ENCODE measurements around the gene GRAMD1B.

Gene GRAMD1B

DNA sequence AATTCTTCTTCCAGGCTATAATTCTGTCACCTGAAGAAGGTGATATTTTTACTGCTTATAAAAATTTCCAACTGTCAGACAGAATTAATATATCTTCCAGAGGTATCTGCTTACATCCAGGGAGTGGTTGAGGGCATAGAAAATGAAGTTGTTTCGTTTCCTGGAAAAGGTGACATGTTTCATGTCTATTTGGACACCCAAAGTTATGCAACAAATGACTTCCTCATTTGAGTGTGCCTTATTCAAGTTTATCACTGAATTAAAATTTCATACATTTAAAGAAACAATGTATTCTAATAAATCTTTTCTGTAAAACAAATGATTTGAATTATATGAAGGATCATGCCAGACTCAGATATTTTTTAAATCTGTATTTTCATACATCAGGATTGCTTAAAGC lies 8.5 kb upstream of the GRAMD1B start:
- DNase-seq, result no peak
- H3K23ac ChIP-seq (ENCODE audit: low read length), result no peak overlapping the region
- H3K9ac ChIP-seq (ENCODE audit: low read length), result no peak overlapping the region
- H3K79me2 ChIP-seq (ENCODE audit: control insufficient read depth, insufficient read depth, low read length, poor library complexity), result no peaks in the 10 kb centered on the region
- H4K8ac ChIP-seq (ENCODE audit: low read depth, low read length), result no peak overlapping the region
- no peak overlapping the region for H3K4me2 ChIP-seq (ENCODE audit: low read length)
- H3K9me3 ChIP-seq (ENCODE audit: insufficient read depth, low read depth, low read length), result no peaks in the 10 kb centered on the region
- H3K27me3 ChIP-seq (ENCODE audit: insufficient read depth, low read length), result peaks cover 4% of the 10 kb centered on the region
- H2AFZ ChIP-seq (ENCODE audit: insufficient read depth, low read length, poor library complexity), result no peak overlapping the region
- H3K36me3 ChIP-seq (ENCODE audit: control insufficient read depth in 1 of 2, insufficient read depth in 2 of 2, low read length in 2 of 2), result no peaks in the 10 kb centered on the region
- no peak overlapping the region for H2BK120ac ChIP-seq (ENCODE audit: insufficient read depth, low read length, poor library complexity)
- H3K14ac ChIP-seq (ENCODE audit: low read length), result no peak overlapping the region
- H3K79me1 ChIP-seq (ENCODE audit: low read length), result no peaks in the 10 kb centered on the region
- H2BK5ac ChIP-seq (ENCODE audit: low read depth, low read length, poor library complexity), result no peak overlapping the region
- H2BK12ac ChIP-seq (ENCODE audit: low read length), result no peak overlapping the region
- H4K91ac ChIP-seq (ENCODE audit: low read depth, low read length), result no peak overlapping the region
- no peak overlapping the region for H3K4me3 ChIP-seq (ENCODE audit: low read depth, low read length)
- WGBS (ENCODE audit: extremely low coverage, insufficient coverage, insufficient read length), result no CpG with 5 or more reads among the region's 1 CpG
- no peak overlapping the region for H3K18ac ChIP-seq (ENCODE audit: low read length)
- no peak overlapping the region for H3K4ac ChIP-seq (ENCODE audit: low read depth, low read length)
- H4K12ac ChIP-seq (ENCODE audit: low read depth, low read length), result no peak overlapping the region
- H3K4me1 ChIP-seq (ENCODE audit: control insufficient read depth in 1 of 2, insufficient read depth in 2 of 2, low read length in 2 of 2), result no peaks in the 10 kb centered on the region
- no peak overlapping the region for H2AK5ac ChIP-seq (ENCODE audit: low read length)
- no peak overlapping the region for H3K27ac ChIP-seq (ENCODE audit: low read depth, low read length)

GRCh38 chr11:123425367-123425766 lies 4.7 kb upstream of the GRAMD1B start:
- H2BK120ac ChIP-seq (ENCODE audit: insufficient read depth, low read length, poor library complexity), result no peak overlapping the region

GRCh38 chr11:123426789-123427188 lies 3.3 kb upstream of the GRAMD1B start:
- H3K4me3 ChIP-seq (ENCODE audit: low read depth, low read length), result no peak overlapping the region
- WGBS (ENCODE audit: extremely low coverage, insufficient coverage, insufficient read length), result no CpG with 5 or more reads among the region's 5 CpGs

More at GRCh38 chr11:123425367-123425766, 4.7 kb upstream of the GRAMD1B start:
- H4K91ac ChIP-seq (ENCODE audit: low read depth, low read length), result no peak overlapping the region
- H3K18ac ChIP-seq (ENCODE audit: low read length), result no peak overlapping the region
- peaks cover 4% of the 10 kb centered on the region for H3K27me3 ChIP-seq (ENCODE audit: insufficient read depth, low read length)
- no peak overlapping the region for H3K4me3 ChIP-seq (ENCODE audit: low read depth, low read length)
- H2AK5ac ChIP-seq (ENCODE audit: low read length), result no peak overlapping the region
- H2BK5ac ChIP-seq (ENCODE audit: low read depth, low read length, poor library complexity), result no peak overlapping the region
- no CpG with 5 or more reads among the region's 4 CpGs for WGBS (ENCODE audit: extremely low coverage, insufficient coverage, insufficient read length)
- H3K14ac ChIP-seq (ENCODE audit: low read length), result no peak overlapping the region
- H3K9me3 ChIP-seq (ENCODE audit: insufficient read depth, low read depth, low read length), result no peaks in the 10 kb centered on the region
- H3K23ac ChIP-seq (ENCODE audit: low read length), result no peak overlapping the region
- H3K4ac ChIP-seq (ENCODE audit: low read depth, low read length), result no peak overlapping the region
- no peaks in the 10 kb centered on the region for H3K36me3 ChIP-seq (ENCODE audit: control insufficient read depth in 1 of 2, insufficient read depth in 2 of 2, low read length in 2 of 2)
- no peak for DNase-seq
- H3K79me1 ChIP-seq (ENCODE audit: low read length), result peaks cover under 1% of the 10 kb centered on the region
- H3K27ac ChIP-seq (ENCODE audit: low read depth, low read length), result no peak overlapping the region
- no peak overlapping the region for H4K8ac ChIP-seq (ENCODE audit: low read depth, low read length)
- no peak overlapping the region for H3K4me2 ChIP-seq (ENCODE audit: low read length)
- no peak overlapping the region for H3K9ac ChIP-seq (ENCODE audit: low read length)
- H2BK12ac ChIP-seq (ENCODE audit: low read length), result no peak overlapping the region
- peaks cover 0 to 4% of the 10 kb centered on the region in 2 experiments for H3K4me1 ChIP-seq (ENCODE audit: control insufficient read depth in 1 of 2, insufficient read depth in 2 of 2, low read length in 2 of 2)
- H3K79me2 ChIP-seq (ENCODE audit: control insufficient read depth, insufficient read depth, low read length, poor library complexity), result no peaks in the 10 kb centered on the region
- no peak overlapping the region for H2AFZ ChIP-seq (ENCODE audit: insufficient read depth, low read length, poor library complexity)
- H4K12ac ChIP-seq (ENCODE audit: low read depth, low read length), result no peak overlapping the region

GRCh38 chr11:123427405-123427804 lies 2.7 kb upstream of the GRAMD1B start:
- no peak overlapping the region for H2AK5ac ChIP-seq (ENCODE audit: low read length)
- H3K18ac ChIP-seq (ENCODE audit: low read length), result no peak overlapping the region
- H3K23ac ChIP-seq (ENCODE audit: low read length), result no peak overlapping the region
- no peak overlapping the region for H3K4ac ChIP-seq (ENCODE audit: low read depth, low read length)
- no peaks in the 10 kb centered on the region for H3K79me2 ChIP-seq (ENCODE audit: control insufficient read depth, insufficient read depth, low read length, poor library complexity)
- no peak overlapping the region for H2BK120ac ChIP-seq (ENCODE audit: insufficient read depth, low read length, poor library complexity)
- H3K36me3 ChIP-seq (ENCODE audit: control insufficient read depth in 1 of 2, insufficient read depth in 2 of 2, low read length in 2 of 2), result no peaks in the 10 kb centered on the region
- H3K4me3 ChIP-seq (ENCODE audit: low read depth, low read length), result no peak overlapping the region
- H3K27me3 ChIP-seq (ENCODE audit: insufficient read depth, low read length), result no peaks in the 10 kb centered on the region
- peaks cover 2% of the 10 kb centered on the region for H3K79me1 ChIP-seq (ENCODE audit: low read length)
- H2AFZ ChIP-seq (ENCODE audit: insufficient read depth, low read length, poor library complexity), result no peak overlapping the region
- no CpG with 5 or more reads among the region's 2 CpGs for WGBS (ENCODE audit: extremely low coverage, insufficient coverage, insufficient read length)
- H2BK5ac ChIP-seq (ENCODE audit: low read depth, low read length, poor library complexity), result no peak overlapping the region
- no peak for DNase-seq
- H4K8ac ChIP-seq (ENCODE audit: low read depth, low read length), result no peak overlapping the region
- no peak overlapping the region for H3K4me2 ChIP-seq (ENCODE audit: low read length)
- H4K91ac ChIP-seq (ENCODE audit: low read depth, low read length), result no peak overlapping the region
- no peak overlapping the region for H3K14ac ChIP-seq (ENCODE audit: low read length)
- no peak overlapping the region for H3K9ac ChIP-seq (ENCODE audit: low read length)
- H3K27ac ChIP-seq (ENCODE audit: low read depth, low read length), result no peak overlapping the region
- no peak overlapping the region for H2BK12ac ChIP-seq (ENCODE audit: low read length)
- H3K9me3 ChIP-seq (ENCODE audit: insufficient read depth, low read depth, low read length), result no peaks in the 10 kb centered on the region
- peaks cover 7 to 9% of the 10 kb centered on the region in 2 experiments for H3K4me1 ChIP-seq (ENCODE audit: control insufficient read depth in 1 of 2, insufficient read depth in 2 of 2, low read length in 2 of 2)
- H4K12ac ChIP-seq (ENCODE audit: low read depth, low read length), result no peak overlapping the region

More at GRCh38 chr11:123426789-123427188, 3.3 kb upstream of the GRAMD1B start:
- Histone ChIP-seq H4K12ac (ENCODE audit: low read depth, low read length) (no peak overlapping the region), H3K4me2 (ENCODE audit: low read length) (no peak overlapping the region), H3K9ac (ENCODE audit: low read length) (no peak overlapping the region), H3K18ac (ENCODE audit: low read length) (no peak overlapping the region), H3K4me1 (ENCODE audit: control insufficient read depth in 1 of 2, insufficient read depth in 2 of 2, low read length in 2 of 2) (peaks cover 7 to 9% of the 10 kb centered on the region in 2 experiments), H3K36me3 (ENCODE audit: control insufficient read depth in 1 of 2, insufficient read depth in 2 of 2, low read length in 2 of 2) (no peaks in the 10 kb centered on the region), H3K23ac (ENCODE audit: low read length) (no peak overlapping the region), H4K8ac (ENCODE audit: low read depth, low read length) (no peak overlapping the region), H2AFZ (ENCODE audit: insufficient read depth, low read length, poor library complexity) (no peak overlapping the region), H3K9me3 (ENCODE audit: insufficient read depth, low read depth, low read length) (no peaks in the 10 kb centered on the region), H3K79me1 (ENCODE audit: low read length) (peaks cover 2% of the 10 kb centered on the region), H3K14ac (ENCODE audit: low read length) (no peak overlapping the region), H3K4ac (ENCODE audit: low read depth, low read length) (no peak overlapping the region), H2BK120ac (ENCODE audit: insufficient read depth, low read length, poor library complexity) (no peak overlapping the region), H3K27me3 (ENCODE audit: insufficient read depth, low read length) (peaks cover 4% of the 10 kb centered on the region), H2AK5ac (ENCODE audit: low read length) (no peak overlapping the region), H2BK12ac (ENCODE audit: low read length) (no peak overlapping the region), H2BK5ac (ENCODE audit: low read depth, low read length, poor library complexity) (no peak overlapping the region), H3K79me2 (ENCODE audit: control insufficient read depth, insufficient read depth, low read length, poor library complexity) (no peaks in the 10 kb centered on the region), H4K91ac (ENCODE audit: low read depth, low read length) (no peak overlapping the region), H3K27ac (ENCODE audit: low read depth, low read length) (no peak overlapping the region)
- DNase-seq, result no peak
